Stomach (tissue), 4 donors: Measurements from ENCODE around the gene BRI3BP.

Experiments
- CTCF ChIP-seq, 7 experiments: fragments of 450-650 bp in 4 of 7; fragments of 200-600 bp in 3 of 7; sonication (generic) in 3 of 7; IDR thresholded peaks; one replicate each; pipeline ENCODE4 v1.5.1; 2016 to 2019; ENCODE audit warnings: antibody characterized with exemption in 7 of 7, control low read depth in 2 of 7, mild to moderate bottlenecking in 1 of 7
- POLR2A ChIP-seq, 4 donors: fragments of 450-650 bp; IDR thresholded peaks; one replicate each; pipeline ENCODE4 v1.6.1; 2016; ENCODE audit warnings: antibody characterized with exemption in 4 of 4, control low read depth in 2 of 4, mild to moderate bottlenecking in 1 of 4, moderate library complexity in 1 of 4

- TF ChIP-seq CTCF (IDR thresholded peaks at IDR 0.05) (no peak), POLR2A (IDR thresholded peaks at IDR 0.05) (no peak)
Measured at GRCh38 chr12:125021096-125021495, 27.7 kb downstream of the BRI3BP start.
